Muscle of arm (tissue), 12 donors: ENCODE results near the gene COTL1. TPM values are rescaled to one million over a fixed set of nuclear protein-coding genes. Genes with fewer than 3 reads are reported as not detected.
"Not testable (repeated sequence)": the region's sequence is repeated elsewhere in the genome, so short reads cannot be mapped to it uniquely, and the experiment has no call there.

ENCODE experiments used
- DNase-seq: peaks from one replicate; pipeline ENCODE4 v3.0.0-alpha.2; 2013
- polyA plus RNA-seq, 12 donors: library from polyadenylated mRNA; unstranded; fragments of 120-200 nt; gene quantifications; one replicate each; pipeline ENCODE4 v1.2.1, GENCODE V29; 2013; ENCODE audit not compliant: insufficient read length in 12 of 12

Gene COTL1
- polyA plus RNA-seq, 12 donors, result 17.6 to 72.4 (median 25.3) TPM; not detected in 1

- DNase-seq, result peak; percentile 25
Measured at GRCh38 chr16:84648595-84649510, 31.0 kb upstream of the COTL1 start.

- DNase-seq, result peak; percentile 48
Measured at GRCh38 chr16:84647828-84648594, 30.1 kb upstream of the COTL1 start, which contains the start of gene KLHL36. Gene KLHL36, plus strand, starts transcription at chr16:84648511. Its CDS starts 2,357 bp downstream, at chr16:84650868.

DNA sequence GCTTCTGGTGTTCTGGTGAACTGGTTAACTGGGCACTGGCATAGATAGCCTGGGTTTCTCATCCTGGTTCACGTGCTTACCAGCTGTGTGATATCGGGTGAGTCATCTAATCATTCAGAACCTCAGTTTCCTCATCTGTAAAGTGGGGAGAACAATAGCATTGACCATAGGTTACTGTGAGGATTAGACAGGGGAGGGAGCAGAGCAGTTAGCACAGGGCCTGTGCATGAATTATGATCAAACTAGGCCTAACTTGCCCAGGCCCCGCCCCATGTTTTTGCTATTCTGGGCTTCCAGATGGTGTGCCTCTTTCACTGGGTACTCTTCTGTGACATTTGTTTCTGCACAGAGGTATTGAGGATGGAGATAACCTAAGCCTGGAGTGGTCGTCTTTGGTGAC is 25.8 kb upstream of the COTL1 start:
- DNase-seq, result no peak

GRCh38 chr16:84643180-84643583 is 25.3 kb upstream of the COTL1 start:
- peak; percentile 85 for DNase-seq

DNA sequence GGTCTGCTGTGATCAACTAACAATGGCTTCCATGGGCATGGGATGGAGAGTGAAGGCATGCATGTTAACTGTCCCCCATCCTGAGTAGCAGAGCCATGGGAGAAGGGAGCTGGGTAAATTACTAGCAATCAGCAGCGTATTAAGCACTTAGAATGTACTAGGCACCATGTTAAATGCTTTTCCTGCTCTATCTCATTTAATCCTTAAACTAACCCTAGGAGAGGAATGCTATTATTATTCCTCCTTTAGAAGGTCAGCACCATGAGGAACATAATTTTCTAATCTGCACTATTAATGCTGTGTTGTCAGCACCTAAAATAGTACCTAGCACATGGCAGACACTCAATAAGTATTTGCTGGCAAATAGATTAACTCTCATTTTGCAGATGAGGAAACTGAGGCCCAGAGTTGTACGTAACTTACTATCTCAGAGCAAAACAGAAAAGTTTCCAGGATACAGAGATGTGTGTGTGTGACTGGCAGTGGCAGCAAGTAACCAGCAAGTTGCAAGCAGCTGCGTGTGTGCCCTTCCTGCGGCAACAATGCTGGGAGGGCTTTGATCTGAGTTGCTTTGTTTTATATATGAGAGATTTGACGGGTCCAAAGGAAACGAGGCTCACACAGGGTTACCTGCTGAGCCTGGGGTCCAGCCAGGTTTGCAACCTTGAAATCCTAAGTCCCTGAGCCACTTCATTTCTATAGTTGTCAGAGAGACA is 23.9 kb upstream of the COTL1 start:
- no peak for DNase-seq

- DNase-seq, result no peak
Measured at GRCh38 chr16:84640145-84640544, 22.3 kb upstream of the COTL1 start.

GRCh38 chr16:84638231-84638806 is 20.4 kb upstream of the COTL1 start:
- DNase-seq, result no peak

- no peak for DNase-seq
Measured at GRCh38 chr16:84637709-84638108, 19.8 kb upstream of the COTL1 start.

GRCh38 chr16:84635702-84636101 is 17.8 kb upstream of the COTL1 start:
- no peak for DNase-seq

DNA sequence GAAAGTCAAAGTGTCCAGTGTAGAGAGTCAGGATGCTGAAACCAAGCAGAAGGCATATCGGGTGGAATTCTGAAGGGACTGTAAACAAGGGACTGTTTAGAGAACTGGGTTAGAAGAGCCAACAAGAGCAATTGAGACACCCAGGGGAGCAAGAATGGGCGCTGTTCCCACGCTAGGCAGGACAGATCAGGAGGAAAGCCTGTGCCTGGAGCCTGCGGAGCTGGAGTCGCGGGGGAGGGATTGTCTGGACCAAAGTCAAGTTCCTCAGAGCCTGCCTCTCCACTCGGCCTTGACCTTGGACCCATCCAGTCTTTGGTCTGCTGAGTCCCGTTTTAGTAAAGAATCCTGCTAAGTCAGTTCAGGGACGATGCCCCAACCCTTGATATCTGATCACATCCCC is 15.7 kb upstream of the COTL1 start:
- peak; percentile 48 for DNase-seq

DNA sequence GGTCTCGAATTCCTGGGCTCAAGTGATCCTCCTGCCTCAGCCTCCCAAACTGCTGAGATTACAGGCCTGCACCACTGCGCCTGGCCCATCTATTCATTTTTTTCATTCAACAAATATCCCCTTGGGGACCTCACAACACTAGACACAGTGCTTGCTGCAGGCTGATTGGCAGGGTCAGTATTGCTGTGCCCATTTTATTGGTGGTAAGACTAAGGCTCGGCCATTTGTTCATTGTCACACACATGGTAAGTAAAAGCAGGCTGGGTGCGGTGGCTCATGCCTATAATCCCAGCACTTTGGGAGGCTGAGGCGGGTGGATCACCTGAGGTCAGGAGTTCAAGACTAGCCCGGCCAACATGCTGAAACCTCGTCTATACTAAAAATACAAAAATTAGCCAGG is 15.0 kb upstream of the COTL1 start:
- DNase-seq, result not testable (repeated sequence)

DNA sequence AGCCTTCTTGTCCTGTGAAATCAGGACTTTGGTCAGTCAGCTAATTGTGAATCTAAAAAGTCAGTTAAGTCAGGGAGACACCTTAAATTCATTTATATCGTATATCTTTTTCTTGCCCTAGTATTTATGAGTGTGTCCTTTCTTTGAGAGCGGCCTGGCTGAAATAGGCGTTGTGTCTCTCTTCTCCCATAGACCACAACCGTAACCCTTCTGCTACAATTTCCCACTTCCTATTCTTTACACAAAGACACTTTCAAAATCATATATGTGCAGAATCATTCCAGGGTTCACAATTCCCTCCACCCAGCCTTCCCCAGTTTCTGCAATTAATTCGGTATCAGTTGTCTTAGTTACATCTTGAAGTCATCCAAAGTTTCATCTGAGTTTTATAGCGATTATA is 14.0 kb upstream of the COTL1 start:
- DNase-seq, result no peak

DNA sequence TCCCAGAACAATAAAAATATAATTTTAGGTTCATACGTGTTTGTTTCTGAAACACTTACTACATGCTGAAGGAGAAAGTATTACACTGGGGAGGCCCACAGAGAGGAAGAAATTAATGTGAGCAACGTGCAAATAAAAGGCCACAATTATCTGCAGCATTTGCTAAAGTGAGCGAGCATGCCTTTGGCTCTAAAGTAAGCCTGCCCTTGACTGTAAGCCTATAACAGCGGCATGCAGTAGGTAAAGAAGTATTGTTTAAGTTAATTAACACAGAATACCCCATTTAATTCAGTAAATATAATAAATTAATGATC is 13.2 kb upstream of the COTL1 start:
- no peak for DNase-seq

GRCh38 chr16:84630446-84631152 is 12.7 kb upstream of the COTL1 start:
- DNase-seq, result no peak

GRCh38 chr16:84630009-84630408 is 12.1 kb upstream of the COTL1 start:
- no peak for DNase-seq

GRCh38 chr16:84629580-84629979 is 11.7 kb upstream of the COTL1 start:
- DNase-seq, result no peak

DNA sequence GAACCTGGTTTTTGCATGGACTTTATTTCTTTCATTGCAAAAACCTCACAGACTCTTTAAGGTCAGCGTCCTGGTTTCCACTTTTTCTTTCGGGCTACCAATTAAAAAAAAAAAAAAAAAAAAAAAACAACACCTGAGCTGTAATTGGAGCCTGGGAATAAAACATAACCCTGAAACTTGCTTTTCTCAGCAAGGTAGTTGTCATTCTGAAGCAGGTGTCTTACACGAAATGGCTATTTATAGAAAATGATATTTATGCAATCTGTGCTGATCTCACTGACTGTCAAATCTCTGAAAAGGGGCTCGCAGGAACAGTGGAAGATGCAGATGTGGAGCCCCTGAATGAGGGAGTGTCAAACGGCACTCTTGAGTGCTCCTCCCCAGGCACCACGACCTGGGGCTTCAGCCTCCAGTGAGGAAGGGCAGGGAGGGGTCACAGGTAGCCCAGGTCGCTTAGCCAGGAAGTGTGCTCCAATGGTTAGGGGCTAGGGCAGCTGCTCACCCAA is 10.4 kb upstream of the COTL1 start:
- no peak for DNase-seq

- DNase-seq, result no peak
Measured at GRCh38 chr16:84625556-84625955, 7.7 kb upstream of the COTL1 start.

- not testable (repeated sequence) for DNase-seq
Measured at GRCh38 chr16:84620913-84621312, 3.0 kb upstream of the COTL1 start.

- no peak for DNase-seq
Measured at GRCh38 chr16:84618581-84619460, 943 bp upstream of the COTL1 start.
